ENCODE results near the gene FEM1A. TPM values are rescaled to one million over a fixed set of nuclear protein-coding genes. Genes with fewer than 3 reads are reported as not detected.

The FEM1A gene
- total and polyA plus RNA-seq, 2 of the 8 experiments (the other 6 are each of a cell fraction or from before 2014, with no cell fraction given), result 6.7 to 16.1 TPM

DNA sequence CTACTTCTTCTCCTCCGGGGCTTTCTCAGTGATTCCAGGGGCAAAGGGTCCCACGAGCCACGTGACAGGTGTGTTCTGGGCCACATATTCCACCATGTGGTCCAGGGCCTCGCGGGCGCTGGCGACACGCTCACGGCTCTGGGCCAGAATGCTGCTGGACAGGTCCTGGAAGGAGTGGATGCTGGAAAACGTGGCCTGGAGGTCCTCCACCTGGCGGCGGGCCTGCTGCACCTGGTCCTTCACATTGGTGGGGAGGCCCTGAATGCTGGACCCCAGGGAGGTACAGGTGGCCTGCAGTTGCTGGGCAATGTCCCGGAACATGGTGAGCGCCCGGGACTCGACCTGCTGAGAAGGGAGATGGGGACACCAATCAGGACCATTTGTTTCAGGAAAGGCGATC lies 47.7 kb downstream of the FEM1A start:
- TF ChIP-seq, protein P1, sequence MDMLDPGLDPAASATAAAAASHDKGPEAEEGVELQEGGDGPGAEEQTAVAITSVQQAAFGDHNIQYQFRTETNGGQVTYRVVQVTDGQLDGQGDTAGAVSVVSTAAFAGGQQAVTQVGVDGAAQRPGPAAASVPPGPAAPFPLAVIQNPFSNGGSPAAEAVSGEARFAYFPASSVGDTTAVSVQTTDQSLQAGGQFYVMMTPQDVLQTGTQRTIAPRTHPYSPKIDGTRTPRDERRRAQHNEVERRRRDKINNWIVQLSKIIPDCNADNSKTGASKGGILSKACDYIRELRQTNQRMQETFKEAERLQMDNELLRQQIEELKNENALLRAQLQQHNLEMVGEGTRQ (IDR thresholded peaks at IDR 0.05; ENCODE audit: low read length), result no peak
- no peak for TF ChIP-seq RNF2 (IDR thresholded peaks at IDR 0.05; ENCODE audit: borderline replicate concordance, low read depth, low read length, missing control alignments, poor library complexity, severe bottlenecking)
- TF ChIP-seq SAP30 (IDR thresholded peaks at IDR 0.05; ENCODE audit: insufficient read depth, insufficient replicate concordance, low read length), result no peak
- no peak for TF ChIP-seq HDAC6 (IDR thresholded peaks at IDR 0.05; ENCODE audit: low read depth, low read length)
- TF ChIP-seq EZH2 (IDR thresholded peaks at IDR 0.05; ENCODE audit: low read depth, low read length, severe bottlenecking), result no peak
- no peak for TF ChIP-seq BCL11A (IDR thresholded peaks at IDR 0.05; ENCODE audit: low read depth in 2 of 2, low read length in 2 of 2)
- TF ChIP-seq SIRT6 (IDR thresholded peaks at IDR 0.05; ENCODE audit: low read length), result no peak
- TF ChIP-seq RBBP5 (IDR thresholded peaks at IDR 0.05; ENCODE audit: borderline replicate concordance, low read depth, low read length), result no peak
- no peak for TF ChIP-seq TEAD4 (IDR thresholded peaks at IDR 0.05; ENCODE audit: low read depth, low read length)
- no peak for TF ChIP-seq ATF3 (IDR thresholded peaks at IDR 0.05; ENCODE audit: insufficient read depth, low read depth, low read length)
- Histone ChIP-seq H3K56ac (replicated peaks; ENCODE audit: insufficient read length, low read depth, low read length) (no peak overlapping the region), H2BK15ac (ENCODE audit: low read length) (no peak overlapping the region), H3K4ac (replicated peaks; ENCODE audit: insufficient read length, low read depth, low read length) (no peak overlapping the region), H3K9me3 (ENCODE audit: insufficient read depth in 2 of 2, low read depth in 1 of 2, low read length in 1 of 2) (no peaks in the 10 kb centered on the region), H2AFZ (ENCODE audit: low read length) (no peak overlapping the region), H3K9ac (replicated peaks in 1 of 4; ENCODE audit: extremely low read depth in 1 of 4, low read depth in 3 of 4, low read length in 3 of 4) (no peak overlapping the region), H3K14ac (ENCODE audit: insufficient read length) (no peak overlapping the region), H3K27me3 (replicated peaks in 1 of 4; ENCODE audit: control insufficient read depth in 3 of 4, extremely low read depth in 1 of 4, insufficient read depth in 3 of 4, low read length in 3 of 4) (no peaks in the 10 kb centered on the region; a peak in 1 of 7 replicates), H3K4me1 (replicated peaks in 1 of 4; ENCODE audit: control insufficient read depth in 3 of 4, insufficient read depth in 4 of 4, low read length in 3 of 4) (no peaks in the 10 kb centered on the region), H3K79me1 (ENCODE audit: low read depth, low read length) (no peaks in the 10 kb centered on the region), H4K5ac (ENCODE audit: insufficient read length, low read depth, low read length) (no peak overlapping the region), H2AK5ac (ENCODE audit: low read depth, low read length) (no peak overlapping the region), H2BK5ac (ENCODE audit: low read depth, low read length) (no peak overlapping the region), H3K36me3 (ENCODE audit: control insufficient read depth in 2 of 4, insufficient read depth in 4 of 4, low read length in 3 of 4) (peaks cover 6 to 23% (median 13%) of the 10 kb centered on the region in 4 experiments; a peak in 5 of 8 replicates), H4K20me1 (replicated peaks in 1 of 2; ENCODE audit: control insufficient read depth in 1 of 2, insufficient read depth in 2 of 2, low read length in 2 of 2) (peaks cover 0 to 2% of the 10 kb centered on the region in 2 experiments), H3K4me2 (ENCODE audit: insufficient read depth in 1 of 2, low read depth in 2 of 2, low read length in 2 of 2) (no peak overlapping the region), H2BK12ac (ENCODE audit: low read depth, low read length) (no peak overlapping the region), H2BK20ac (ENCODE audit: low read length) (no peak overlapping the region), H3K23ac (ENCODE audit: insufficient read length) (no peak overlapping the region), H4K91ac (replicated peaks; ENCODE audit: insufficient read length, low read length) (no peak overlapping the region), H3K27ac (ENCODE audit: low read depth, low read length) (no peak overlapping the region), H3K79me2 (ENCODE audit: control insufficient read depth in 1 of 2, insufficient read depth in 2 of 2, low read length in 2 of 2) (no peaks in the 10 kb centered on the region), H4K8ac (ENCODE audit: extremely low read depth, insufficient read depth, low read length) (0 out of 2 replicates have a peak overlapping the region, but pooled peaks have one; percentile 51), H3K4me3 (ENCODE audit: extremely low read depth in 1 of 4, insufficient read depth in 2 of 4, low read depth in 3 of 4, low read length in 4 of 4) (no peak overlapping the region), H3K18ac (ENCODE audit: extremely low read depth, low read length) (no peak overlapping the region), H2BK120ac (replicated peaks; ENCODE audit: low read depth, low read length) (no peak overlapping the region), H3K23me2 (ENCODE audit: low read depth, low read length) (no peaks in the 10 kb centered on the region)
- 96% methylated on average over 16 of the region's 17 CpGs; no CpG with 5 or more reads in 1 of the 2 experiments for WGBS, 2 experiments (ENCODE audit: extremely low coverage in 1 of 2, insufficient coverage in 1 of 2, insufficient read length in 1 of 2, insufficient replicate concordance in 2 of 2, low coverage in 1 of 2, low lambda C conversion rate in 2 of 2, missing lambda C conversion rate in 1 of 2)
- DNase-seq (ENCODE audit: low read depth in 1 of 2, low spot score in 2 of 2) (no peak), FAIRE-seq (no peak)
- ChIA-PET POLR2A (ENCODE audit: partially characterized antibody) (no interaction called here), CTCF (ENCODE audit: partially characterized antibody) (interaction anchor here (0.6 to 2.5 kb wide), 5 partner anchors 10 to 675 kb away, joined by 3 to 11 read pairs (median 4); no protein-coding TSS in a partner anchor)

Measured in H1 (cell line).